ENCODE data around the gene KRTAP1-3. TPM values are rescaled to one million over a fixed set of nuclear protein-coding genes. Genes with fewer than 3 reads are reported as not detected.
"Not testable (repeated sequence)": the region's sequence is repeated elsewhere in the genome, so short reads cannot be mapped to it uniquely, and the experiment has no call there.

Gene KRTAP1-3
- total and polyA plus RNA-seq, 2 of the 4 experiments (the other 2 are of a cell fraction), result not detected

DNA sequence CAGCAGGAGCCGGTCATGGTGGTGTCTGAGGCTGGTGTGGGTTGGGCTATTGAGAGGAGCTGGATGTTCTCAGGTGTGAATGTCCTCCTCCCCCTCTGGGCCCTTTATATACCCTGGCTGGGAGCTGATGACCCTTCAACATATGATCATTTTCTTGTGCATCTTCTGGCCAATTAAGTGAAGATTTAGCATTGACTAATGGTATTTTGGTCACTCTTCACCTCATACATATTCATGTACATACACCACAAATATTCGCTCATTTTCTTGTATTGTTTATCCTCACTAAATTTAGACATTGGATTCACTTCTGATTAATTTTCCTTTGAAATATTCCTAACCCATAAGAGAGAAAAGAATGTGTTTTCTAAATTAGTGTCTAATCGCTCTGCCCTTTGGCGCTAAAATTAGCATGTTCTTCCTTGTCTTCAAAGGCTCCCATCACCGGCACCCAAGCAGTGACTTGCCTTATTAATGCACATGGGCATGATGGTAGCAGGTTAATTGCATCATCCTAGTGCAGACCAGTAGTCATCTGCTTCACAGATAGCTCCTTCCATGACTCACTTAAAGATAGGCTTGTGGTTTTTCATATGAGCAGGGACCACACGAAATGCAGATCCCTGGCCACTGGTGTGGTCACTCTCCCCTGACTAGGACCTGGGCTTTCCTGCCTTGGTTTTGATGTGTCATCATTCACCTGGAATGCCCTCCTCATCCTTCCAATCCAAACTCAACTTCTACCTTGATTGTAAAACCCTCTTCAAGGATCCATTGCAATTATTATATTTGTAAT lies 31.4 kb upstream of the KRTAP1-3 start, which contains the start of gene KRTAP2-4 (continued):
- TF ChIP-seq ELK1 (IDR thresholded peaks at IDR 0.05; ENCODE audit: borderline replicate concordance, low read depth, low read length), result no peak

DNA sequence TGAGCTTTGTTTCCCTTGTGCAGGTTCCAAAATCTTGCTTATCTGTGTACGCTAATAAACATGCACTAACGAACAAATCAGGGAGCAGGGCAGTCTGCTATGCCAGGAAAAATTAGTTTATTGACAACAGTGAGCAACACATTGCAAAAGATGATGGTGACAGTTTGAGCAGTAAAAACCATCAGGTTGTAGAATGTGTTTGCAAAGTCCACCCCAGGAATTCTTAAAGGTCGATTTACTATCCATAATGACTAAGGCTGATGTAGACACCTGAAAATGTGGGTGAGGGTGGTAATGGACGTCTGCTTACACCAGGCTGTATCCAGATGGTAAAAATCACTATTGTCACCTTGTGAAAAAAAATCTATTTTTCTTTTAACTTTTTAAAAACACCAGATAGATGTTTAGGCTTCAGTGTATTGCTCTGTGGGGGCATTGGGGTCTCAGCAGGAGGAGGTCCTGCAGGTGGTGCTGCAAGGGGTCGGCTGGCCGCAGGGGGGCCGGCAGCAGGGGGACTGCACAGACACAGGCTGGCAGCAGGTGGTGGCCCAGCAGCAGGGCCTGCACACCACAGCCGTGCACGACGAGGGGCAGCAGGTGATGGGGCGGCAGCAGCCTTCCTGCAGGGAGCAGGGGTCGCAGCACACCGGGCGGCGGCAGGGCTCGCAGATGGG lies 30.5 kb upstream of the KRTAP1-3 start:
- H2AK9ac ChIP-seq (replicated peaks; ENCODE audit: low read depth, low read length, poor library complexity); H3K4me2 ChIP-seq (ENCODE audit: low read depth, low read length); H3K23ac ChIP-seq (ENCODE audit: low read depth, low read length); H3K9me1 ChIP-seq (ENCODE audit: insufficient read depth, low read length); H3K4me3 ChIP-seq (ENCODE audit: insufficient read depth, low read depth, low read length); dilution Hi-C loops (cut with HindIII; ENCODE audit: low sequenced_read_pairs, unreplicated experiment); H3K27me3 ChIP-seq (ENCODE audit: control insufficient read depth, insufficient read depth, low read length); CTCF ChIA-PET; H3K56ac ChIP-seq (ENCODE audit: extremely low read depth, insufficient read depth, low read length); H3K9ac ChIP-seq (ENCODE audit: low read depth, low read length); H3K9me3 ChIP-seq (ENCODE audit: control insufficient read depth, insufficient read depth, low read length); POLR2A ChIA-PET (ENCODE audit: unreplicated experiment); H4K20me1 ChIP-seq (ENCODE audit: insufficient read depth, low read length); in situ Hi-C loops (cut with MboI; ENCODE audit: low sequenced_read_pairs); ATAC-seq (ENCODE audit: low read depth); H3K36me3 ChIP-seq (ENCODE audit: control insufficient read depth, insufficient read depth, low read length); BruUV-seq (replicated peaks); H2AFZ ChIP-seq (replicated peaks; ENCODE audit: low read length, poor library complexity); H3K27ac ChIP-seq (ENCODE audit: insufficient read depth, low read length); H3K79me1 ChIP-seq (ENCODE audit: low read depth in 1 of 2, low read length in 2 of 2); DNase-seq; intact Hi-C loops (cut with micrococcal nuclease): not testable (repeated sequence)
- Histone ChIP-seq H2AK5ac (ENCODE audit: low read depth, low read length) (peak overlapping the region; percentile 91; the same call in 1 of the 2 replicates), H3K4me1 (ENCODE audit: control insufficient read depth, insufficient read depth, low read length) (peaks cover 11% of the 10 kb centered on the region; the same call in 1 of the 2 replicates), H3K18ac (ENCODE audit: low read depth, low read length) (peak overlapping the region; percentile 75; the same call in 1 of the 2 replicates), H2BK15ac (ENCODE audit: low read depth, low read length) (peak overlapping the region; percentile 95), H2BK20ac (ENCODE audit: low read depth, low read length) (peak overlapping the region; percentile 98), H4K8ac (ENCODE audit: low read depth in 2 of 2, low read length in 2 of 2) (peak overlapping the region; percentile 33 to 71; a peak in 3 of 4 replicates), H3K14ac (replicated peaks; ENCODE audit: low read depth, low read length) (peak overlapping the region; percentile 79), H2BK5ac (ENCODE audit: low read depth, low read length, poor library complexity, severe bottlenecking) (peak overlapping the region; percentile 42), H3K4ac (ENCODE audit: low read depth, low read length) (peak overlapping the region; percentile 80), H4K91ac (ENCODE audit: insufficient read depth, low read depth, low read length) (peak overlapping the region; percentile 83), H4K5ac (ENCODE audit: low read depth, low read length) (peak overlapping the region; percentile 67; the same call in 1 of the 2 replicates), H2BK120ac (ENCODE audit: low read depth, low read length) (peak overlapping the region; percentile 97)
- 90% methylated on average over 2 of the region's 16 CpGs; no CpG with 5 or more reads in 1 of the 2 experiments for WGBS, 2 experiments (ENCODE audit: extremely low coverage in 2 of 2, insufficient read length in 1 of 2)

All from IMR-90 (cell line).